Keratinocyte (primary cell): ENCODE data around the gene OTOR.

Experiments used
- EZH2 ChIP-seq: IDR thresholded peaks from one replicate; pipeline ENCODE4 v1.6.1; 2012; ENCODE audit warnings: inconsistent platforms, mild to moderate bottlenecking, low read length, moderate library complexity
- TF ChIP-seq, protein P1 (sequence below), 3 experiments: IDR thresholded peaks in 1 of 3; conservative IDR thresholded peaks in 1 of 3; optimal IDR thresholded peaks in 1 of 3; 2 replicates in 2 of 3; 3 replicates in 1 of 3; pipeline versions ENCODE3 to v1.5.1; 2011; ENCODE audit warnings: low read length in 3 of 3, mild to moderate bottlenecking in 3 of 3, moderate library complexity in 2 of 3, control low read depth in 1 of 3, inconsistent platforms in 1 of 3; ENCODE audit not compliant: insufficient read depth in 2 of 3; ENCODE audit errors: extremely low read depth in 1 of 3

GRCh38 chr20:16761305-16761829 lies 13.2 kb downstream of the OTOR start:
- TF ChIP-seq, protein P1, sequence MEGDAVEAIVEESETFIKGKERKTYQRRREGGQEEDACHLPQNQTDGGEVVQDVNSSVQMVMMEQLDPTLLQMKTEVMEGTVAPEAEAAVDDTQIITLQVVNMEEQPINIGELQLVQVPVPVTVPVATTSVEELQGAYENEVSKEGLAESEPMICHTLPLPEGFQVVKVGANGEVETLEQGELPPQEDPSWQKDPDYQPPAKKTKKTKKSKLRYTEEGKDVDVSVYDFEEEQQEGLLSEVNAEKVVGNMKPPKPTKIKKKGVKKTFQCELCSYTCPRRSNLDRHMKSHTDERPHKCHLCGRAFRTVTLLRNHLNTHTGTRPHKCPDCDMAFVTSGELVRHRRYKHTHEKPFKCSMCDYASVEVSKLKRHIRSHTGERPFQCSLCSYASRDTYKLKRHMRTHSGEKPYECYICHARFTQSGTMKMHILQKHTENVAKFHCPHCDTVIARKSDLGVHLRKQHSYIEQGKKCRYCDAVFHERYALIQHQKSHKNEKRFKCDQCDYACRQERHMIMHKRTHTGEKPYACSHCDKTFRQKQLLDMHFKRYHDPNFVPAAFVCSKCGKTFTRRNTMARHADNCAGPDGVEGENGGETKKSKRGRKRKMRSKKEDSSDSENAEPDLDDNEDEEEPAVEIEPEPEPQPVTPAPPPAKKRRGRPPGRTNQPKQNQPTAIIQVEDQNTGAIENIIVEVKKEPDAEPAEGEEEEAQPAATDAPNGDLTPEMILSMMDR (optimal IDR thresholded peaks at IDR 0.05 in 1 of 3, IDR thresholded peaks at IDR 0.05 in 1 of 3, conservative IDR thresholded peaks at IDR 0.05 in 1 of 3; ENCODE audit: extremely low read depth in 1 of 3, insufficient read depth in 2 of 3, low read length in 3 of 3) = peak; percentile 64 to 77 (median 76)
- no peak for TF ChIP-seq EZH2
